MCF 10A (cell line): Measurements from ENCODE around the gene GSS. TPM values are rescaled to one million over a fixed set of nuclear protein-coding genes. Genes with fewer than 3 reads are reported as not detected.

Experiments used
- BruUV-seq: library from RNA; stranded (reverse); fragments of 400-500 nt; replicated peaks from 2 replicates; lab custom pipeline; 2021; lab: Mats Ljungman, UMichigan
- CTCF ChIA-PET: fragments of 300-600 bp; sonication (Branson Sonifier 250); formaldehyde crosslinking; extraction: SDS; loops from one replicate; lab custom pipeline; 2021; ENCODE audit warnings: antibody characterized with exemption, inconsistent platforms; lab: Yijun Ruan, JAX
- POLR2A ChIA-PET: fragments of 300-600, 350-650 bp; sonication (Branson Sonifier 250); formaldehyde crosslinking; extraction: SDS; loops from one replicate; lab custom pipeline; 2020; ENCODE audit warnings: antibody characterized with exemption, inconsistent platforms; lab: Yijun Ruan, JAX
- DNase-seq: peaks from one replicate; pipeline ENCODE4 v3.0.0-alpha.2; 2018; ENCODE audit not compliant: unreplicated experiment
- H3K27ac Mint-ChIP-seq: one replicate; pipeline ENCODE4 v1.8.0; 2022; ENCODE audit warnings: mild to moderate bottlenecking, low read depth, mixed read lengths; ENCODE audit not compliant: unreplicated experiment
- H3K27me3 Mint-ChIP-seq: one replicate; pipeline ENCODE4 v1.8.0; 2022; ENCODE audit warnings: mixed read lengths; ENCODE audit not compliant: insufficient read depth, unreplicated experiment
- H3K36me3 Mint-ChIP-seq: one replicate; pipeline ENCODE4 v1.8.0; 2022; ENCODE audit warnings: mild to moderate bottlenecking, moderate library complexity, mixed read lengths; ENCODE audit not compliant: insufficient read depth, unreplicated experiment
- H3K4me1 Mint-ChIP-seq: one replicate; pipeline ENCODE4 v1.8.0; 2022; ENCODE audit warnings: mixed read lengths; ENCODE audit not compliant: insufficient read depth, unreplicated experiment
- H3K4me3 Mint-ChIP-seq: one replicate; pipeline ENCODE4 v1.8.0; 2022; ENCODE audit warnings: mild to moderate bottlenecking, moderate library complexity, mixed read lengths; ENCODE audit not compliant: unreplicated experiment
- H3K9me3 Mint-ChIP-seq: one replicate; pipeline ENCODE4 v1.8.0; 2022; ENCODE audit warnings: mixed read lengths; ENCODE audit not compliant: unreplicated experiment
- CTCF ChIP-seq: fragments of 200-600 bp; IDR thresholded peaks from one replicate; pipeline ENCODE4 v1.8.0; 2022; ENCODE audit warnings: antibody characterized with exemption, mild to moderate bottlenecking; ENCODE audit not compliant: unreplicated experiment
- intact Hi-C: fragments of 100-400 bp; cut with micrococcal nuclease; formaldehyde crosslinking; loops from 2 replicates; pipeline ENCODE4 v1.14.1; 2022
- total RNA-seq: library from RNA; stranded (reverse); gene quantifications from 2 replicates; pipeline ENCODE4 v1.2.3, GENCODE V29; 2022

Gene GSS
- total RNA-seq, 1 experiment from 2014 or later, result 115 TPM

- H3K27me3 Mint-ChIP-seq, result no peaks in the 10 kb centered on the region
- no peaks in the 10 kb centered on the region for H3K4me1 Mint-ChIP-seq
- peaks cover 54% of the 10 kb centered on the region for H3K36me3 Mint-ChIP-seq
- DNase-seq, result no peak
- TF ChIP-seq CTCF, result no peak
- no peak overlapping the region for H3K27ac Mint-ChIP-seq
- no TSS peak for BruUV-seq
- CTCF ChIA-PET, result interaction anchor here (0.6 to 1.6 kb wide), 3 partner anchors 43 to 170 kb away, joined by 3 to 6 read pairs (median 3); partner anchors contain the start of genes GSS and MYH7B
- H3K4me3 Mint-ChIP-seq, result no peak overlapping the region
- intact Hi-C loops, result no loop called here
- POLR2A ChIA-PET, result interaction anchor here (0.7 to 1.4 kb wide), 3 partner anchors 9 to 27 kb away, joined by 4 read pairs; no protein-coding TSS in a partner anchor
- H3K9me3 Mint-ChIP-seq, result no peaks in the 10 kb centered on the region
Measured at GRCh38 chr20:34998331-34998950, 42.8 kb upstream of the GSS start.

- DNase-seq, result no peak
- TF ChIP-seq CTCF, result no peak
- H3K4me3 Mint-ChIP-seq, result no peak overlapping the region
- no peaks in the 10 kb centered on the region for H3K4me1 Mint-ChIP-seq
- no TSS peak for BruUV-seq
- H3K27me3 Mint-ChIP-seq, result no peaks in the 10 kb centered on the region
- no peak overlapping the region for H3K27ac Mint-ChIP-seq
- intact Hi-C loops, result no loop called here
- ChIA-PET POLR2A (interaction anchor here (1.0 kb wide), 1 partner anchor 11 kb away, joined by 4 read pairs; no protein-coding TSS in a partner anchor), CTCF (interaction anchor here (0.5 to 1.6 kb wide), 3 partner anchors 98 to 271 kb away, joined by 3 to 6 read pairs (median 5); no protein-coding TSS in a partner anchor)
- H3K36me3 Mint-ChIP-seq, result peaks cover 48% of the 10 kb centered on the region
- H3K9me3 Mint-ChIP-seq, result no peaks in the 10 kb centered on the region
Measured at GRCh38 chr20:34997774-34998173, 42.2 kb upstream of the GSS start.

GRCh38 chr20:34997131-34997561 lies 41.5 kb upstream of the GSS start:
- no peak overlapping the region for H3K27ac Mint-ChIP-seq
- POLR2A ChIA-PET, result interaction anchor here (0.6 to 1.0 kb wide), 3 partner anchors 10 to 121 kb away, joined by 3 to 5 read pairs (median 4); partner anchors contain the start of gene ACSS2
- intact Hi-C loops, result no loop called here
- H3K4me3 Mint-ChIP-seq, result no peak overlapping the region
- TF ChIP-seq CTCF, result no peak
- no peaks in the 10 kb centered on the region for H3K9me3 Mint-ChIP-seq
- peaks cover 49% of the 10 kb centered on the region for H3K36me3 Mint-ChIP-seq
- CTCF ChIA-PET, result interaction anchor here (0.5 to 0.7 kb wide), 2 partner anchors 25 to 272 kb away, joined by 3 to 5 read pairs; no protein-coding TSS in a partner anchor
- BruUV-seq, result no TSS peak
- DNase-seq, result no peak
- H3K27me3 Mint-ChIP-seq, result no peaks in the 10 kb centered on the region
- H3K4me1 Mint-ChIP-seq, result no peaks in the 10 kb centered on the region

GRCh38 chr20:34996243-34997028 lies 40.8 kb upstream of the GSS start:
- H3K36me3 Mint-ChIP-seq, result peaks cover 49% of the 10 kb centered on the region
- no peaks in the 10 kb centered on the region for H3K27me3 Mint-ChIP-seq
- H3K9me3 Mint-ChIP-seq, result no peaks in the 10 kb centered on the region
- ChIA-PET CTCF (interaction anchor here (0.5 to 1.0 kb wide), 2 partner anchors 65 to 1496 kb away, joined by 3 to 4 read pairs; no protein-coding TSS in a partner anchor), POLR2A (interaction anchor here (0.6 to 1.0 kb wide), 2 partner anchors 73 to 120 kb away, joined by 3 to 5 read pairs; partner anchors contain the start of gene ACSS2)
- no TSS peak for BruUV-seq
- H3K4me1 Mint-ChIP-seq, result no peaks in the 10 kb centered on the region
- TF ChIP-seq CTCF, result no peak
- H3K27ac Mint-ChIP-seq, result no peak overlapping the region
- intact Hi-C loops, result no loop called here
- no peak overlapping the region for H3K4me3 Mint-ChIP-seq
- no peak for DNase-seq
